ENCODE measurements around the gene AOC1. TPM values are rescaled to one million over a fixed set of nuclear protein-coding genes. Genes with fewer than 3 reads are reported as not detected.

AOC1 gene
- total and polyA plus RNA-seq, 4 donors, result 0.01 to 0.08 TPM; not detected in 2

DNA sequence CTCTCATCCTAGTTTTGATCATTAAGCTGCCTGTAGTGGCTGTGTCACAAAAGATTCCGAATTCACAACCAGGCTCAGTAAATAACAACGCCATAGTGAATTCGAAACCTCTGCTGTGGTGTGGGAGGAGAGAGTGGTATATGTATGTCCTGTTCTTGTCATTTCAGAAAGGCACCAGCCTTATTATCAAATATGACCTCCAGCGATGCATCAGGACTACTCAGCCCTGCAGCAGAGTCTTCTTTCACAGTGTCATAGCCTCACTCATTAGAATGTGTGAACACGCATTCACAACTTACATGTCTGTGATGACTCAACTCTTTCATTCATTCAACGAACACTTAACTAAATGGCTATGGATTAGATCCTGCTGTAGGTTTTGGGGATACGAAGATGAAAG, 15.3 kb downstream of the AOC1 start (continued):
- no peak for TF ChIP-seq FOXA1 (IDR thresholded peaks at IDR 0.05)
- TF ChIP-seq SP1 (IDR thresholded peaks at IDR 0.05), result no peak
- TF ChIP-seq TAF1 (conservative IDR thresholded peaks at IDR 0.05), result no peak
- TF ChIP-seq, protein P1, sequence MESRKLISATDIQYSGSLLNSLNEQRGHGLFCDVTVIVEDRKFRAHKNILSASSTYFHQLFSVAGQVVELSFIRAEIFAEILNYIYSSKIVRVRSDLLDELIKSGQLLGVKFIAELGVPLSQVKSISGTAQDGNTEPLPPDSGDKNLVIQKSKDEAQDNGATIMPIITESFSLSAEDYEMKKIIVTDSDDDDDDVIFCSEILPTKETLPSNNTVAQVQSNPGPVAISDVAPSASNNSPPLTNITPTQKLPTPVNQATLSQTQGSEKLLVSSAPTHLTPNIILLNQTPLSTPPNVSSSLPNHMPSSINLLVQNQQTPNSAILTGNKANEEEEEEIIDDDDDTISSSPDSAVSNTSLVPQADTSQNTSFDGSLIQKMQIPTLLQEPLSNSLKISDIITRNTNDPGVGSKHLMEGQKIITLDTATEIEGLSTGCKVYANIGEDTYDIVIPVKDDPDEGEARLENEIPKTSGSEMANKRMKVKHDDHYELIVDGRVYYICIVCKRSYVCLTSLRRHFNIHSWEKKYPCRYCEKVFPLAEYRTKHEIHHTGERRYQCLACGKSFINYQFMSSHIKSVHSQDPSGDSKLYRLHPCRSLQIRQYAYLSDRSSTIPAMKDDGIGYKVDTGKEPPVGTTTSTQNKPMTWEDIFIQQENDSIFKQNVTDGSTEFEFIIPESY (IDR thresholded peaks at IDR 0.05), result no peak
- no peak for TF ChIP-seq ATF3 (IDR thresholded peaks at IDR 0.05)

- TF ChIP-seq SP1 (IDR thresholded peaks at IDR 0.05), result peak; percentile 84
- TF ChIP-seq YY1 (IDR thresholded peaks at IDR 0.05), result peak; percentile 64
- no peak for TF ChIP-seq REST (IDR thresholded peaks at IDR 0.05)
- TF ChIP-seq HNF4G (IDR thresholded peaks at IDR 0.05), result peak; percentile 26
- TF ChIP-seq RXRA (IDR thresholded peaks at IDR 0.05), result peak; percentile 94 to 98
- TF ChIP-seq, protein P2, sequence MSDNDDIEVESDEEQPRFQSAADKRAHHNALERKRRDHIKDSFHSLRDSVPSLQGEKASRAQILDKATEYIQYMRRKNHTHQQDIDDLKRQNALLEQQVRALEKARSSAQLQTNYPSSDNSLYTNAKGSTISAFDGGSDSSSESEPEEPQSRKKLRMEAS (IDR thresholded peaks at IDR 0.05), result no peak
- TF ChIP-seq, protein P1 (IDR thresholded peaks at IDR 0.05), result no peak
- TF ChIP-seq RAD21 (IDR thresholded peaks at IDR 0.05), result no peak
- no peak for TF ChIP-seq NR2F2 (IDR thresholded peaks at IDR 0.05)
- no peak for TF ChIP-seq ATF3 (IDR thresholded peaks at IDR 0.05)
- peak; percentile 33 for TF ChIP-seq FOXA2 (IDR thresholded peaks at IDR 0.05)
- peak; percentile 87 to 95 for TF ChIP-seq EGR1 (IDR thresholded peaks at IDR 0.05; ENCODE audit: low read depth in 2 of 2)
- peak; percentile 59 for TF ChIP-seq FOXA1 (IDR thresholded peaks at IDR 0.05)
- no peak for TF ChIP-seq GABPA (IDR thresholded peaks at IDR 0.05 in 1 of 2, conservative IDR thresholded peaks at IDR 0.05 in 1 of 2)
- TF ChIP-seq, protein P3, sequence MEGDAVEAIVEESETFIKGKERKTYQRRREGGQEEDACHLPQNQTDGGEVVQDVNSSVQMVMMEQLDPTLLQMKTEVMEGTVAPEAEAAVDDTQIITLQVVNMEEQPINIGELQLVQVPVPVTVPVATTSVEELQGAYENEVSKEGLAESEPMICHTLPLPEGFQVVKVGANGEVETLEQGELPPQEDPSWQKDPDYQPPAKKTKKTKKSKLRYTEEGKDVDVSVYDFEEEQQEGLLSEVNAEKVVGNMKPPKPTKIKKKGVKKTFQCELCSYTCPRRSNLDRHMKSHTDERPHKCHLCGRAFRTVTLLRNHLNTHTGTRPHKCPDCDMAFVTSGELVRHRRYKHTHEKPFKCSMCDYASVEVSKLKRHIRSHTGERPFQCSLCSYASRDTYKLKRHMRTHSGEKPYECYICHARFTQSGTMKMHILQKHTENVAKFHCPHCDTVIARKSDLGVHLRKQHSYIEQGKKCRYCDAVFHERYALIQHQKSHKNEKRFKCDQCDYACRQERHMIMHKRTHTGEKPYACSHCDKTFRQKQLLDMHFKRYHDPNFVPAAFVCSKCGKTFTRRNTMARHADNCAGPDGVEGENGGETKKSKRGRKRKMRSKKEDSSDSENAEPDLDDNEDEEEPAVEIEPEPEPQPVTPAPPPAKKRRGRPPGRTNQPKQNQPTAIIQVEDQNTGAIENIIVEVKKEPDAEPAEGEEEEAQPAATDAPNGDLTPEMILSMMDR (IDR thresholded peaks at IDR 0.05; ENCODE audit: low read depth, low read length, missing input control), result no peak
- TF ChIP-seq JUND (IDR thresholded peaks at IDR 0.05), result peak in 1 of 2 donors; percentile 68
- peak; percentile 87 to 94 for TF ChIP-seq HNF4A (conservative IDR thresholded peaks at IDR 0.05)
- TF ChIP-seq TAF1 (conservative IDR thresholded peaks at IDR 0.05), result no peak
- Histone ChIP-seq H3K4me1 (ENCODE audit: control insufficient read depth in 4 of 4, insufficient read depth in 4 of 4, low read length in 3 of 4) (peaks cover 0 to 20% (median 9%) of the 10 kb centered on the region in 4 donors), H3K9ac (ENCODE audit: low read depth in 1 of 2, low read length in 2 of 2) (no peak overlapping the region), H3K27ac (ENCODE audit: low read depth in 1 of 2, low read length in 2 of 2) (peak overlapping the region in 1 of 2 donors; percentile 52), H3K36me3 (ENCODE audit: control insufficient read depth in 4 of 4, insufficient read depth in 3 of 4, low read depth in 1 of 4, low read length in 3 of 4) (no peaks in the 10 kb centered on the region), H3K27me3 (ENCODE audit: control insufficient read depth in 4 of 4, insufficient read depth in 4 of 4, low read length in 3 of 4) (no peaks in the 10 kb centered on the region), H3K4me3 (ENCODE audit: low read depth in 1 of 3, low read length in 3 of 3) (no peak overlapping the region), H3K9me3 (ENCODE audit: control insufficient read depth in 4 of 4, low read length in 3 of 4) (peaks cover 0 to 5% (median 0%) of the 10 kb centered on the region in 4 donors)
- 60% methylated on average over 2 of the region's 2 CpGs for WGBS
- DNase-seq (ENCODE audit: low spot score), result no peak
Measured at GRCh38 chr7:150869467-150869866, 17.1 kb downstream of the AOC1 start.

Data from liver (tissue), 9 donors.